NCI-H2081 treated with DMSO at 0.1 percent for 48 hours (cell line): ENCODE results near the gene LPAR3.
"Not testable (repeated sequence)": the region's sequence is repeated elsewhere in the genome, so short reads cannot be mapped to it uniquely, and the experiment has no call there.

Source experiments
- DNase-seq: peaks from one replicate; lab custom pipeline; 2025; lab: John Stamatoyannopoulos, UW

The LPAR3 gene

GRCh38 chr1:84892705-84893618 is at the start of gene LPAR3:
TSS of gene LPAR3 (minus strand) at chr1:84893206. CDS start at chr1:84866120, 27,086 bp downstream.
- no peak for DNase-seq

- no peak for DNase-seq
Measured at GRCh38 chr1:84941843-84942242, 48.8 kb upstream of the LPAR3 start.

- DNase-seq, result no peak
Measured at GRCh38 chr1:84940481-84940880, 47.5 kb upstream of the LPAR3 start.

- no peak for DNase-seq
Measured at GRCh38 chr1:84939761-84940160, 46.8 kb upstream of the LPAR3 start.

- DNase-seq, result no peak
Measured at GRCh38 chr1:84939151-84939550, 46.1 kb upstream of the LPAR3 start.

- DNase-seq, result peak; percentile 0
Measured at GRCh38 chr1:84936116-84936810, 43.3 kb upstream of the LPAR3 start.

GRCh38 chr1:84933011-84933611 is 40.1 kb upstream of the LPAR3 start:
- DNase-seq, result no peak

GRCh38 chr1:84930831-84931230 is 37.8 kb upstream of the LPAR3 start:
- DNase-seq, result no peak

GRCh38 chr1:84930329-84930728 is 37.3 kb upstream of the LPAR3 start:
- no peak for DNase-seq

GRCh38 chr1:84929581-84929980 is 36.6 kb upstream of the LPAR3 start:
- DNase-seq, result no peak

- no peak for DNase-seq
Measured at GRCh38 chr1:84928979-84929378, 36.0 kb upstream of the LPAR3 start.

GRCh38 chr1:84923317-84923716 is 30.3 kb upstream of the LPAR3 start:
- no peak for DNase-seq

GRCh38 chr1:84920159-84920558 is 27.2 kb upstream of the LPAR3 start:
- no peak for DNase-seq

GRCh38 chr1:84919461-84919970 is 26.5 kb upstream of the LPAR3 start:
- DNase-seq, result no peak

- DNase-seq, result no peak
Measured at GRCh38 chr1:84918726-84919336, 25.8 kb upstream of the LPAR3 start.

- DNase-seq, result no peak
Measured at GRCh38 chr1:84916897-84917296, 23.9 kb upstream of the LPAR3 start.

GRCh38 chr1:84913555-84913892 is 20.5 kb upstream of the LPAR3 start:
- DNase-seq, result no peak

GRCh38 chr1:84912726-84913554 is 19.9 kb upstream of the LPAR3 start:
- DNase-seq, result no peak

- not testable (repeated sequence) for DNase-seq
Measured at GRCh38 chr1:84908746-84909464, 15.9 kb upstream of the LPAR3 start.

GRCh38 chr1:84907095-84907827 is 14.3 kb upstream of the LPAR3 start:
- DNase-seq, result no peak
